K562 (cell line): ENCODE data around the gene SCAMP5. TPM values are rescaled to one million over a fixed set of nuclear protein-coding genes. Genes with fewer than 3 reads are reported as not detected.

Experiments used
- ATAC-seq: fragments of 200-7000 bp; cut with Tn5 transposase; 3 replicates; pipeline ENCODE4 v1.9.1; 2020; ENCODE audit warnings: moderate library complexity
- BruUV-seq: library from RNA; stranded (reverse); fragments of 400-500 nt; replicated peaks from 2 replicates; lab custom pipeline; 2021; lab: Mats Ljungman, UMichigan
- CTCF ChIA-PET: fragments of 300-600 bp; formaldehyde crosslinking; extraction: SDS; loops from one replicate; lab custom pipeline; 2021; ENCODE audit warnings: low intra/inter-chr PET ratio; lab: Yijun Ruan, JAX
- POLR2A ChIA-PET: fragments of 300-600, 350-650 bp; sonication (Branson Sonifier 250); formaldehyde crosslinking; extraction: SDS; loops from one replicate; lab custom pipeline; 2021; ENCODE audit warnings: antibody characterized with exemption, inconsistent platforms; lab: Yijun Ruan, JAX
- DNase-seq, 4 experiments: peaks; one replicate each; pipeline versions ENCODE4 v3.0.0 to v3.0.0-alpha.2; 2011 to 2018; ENCODE audit warnings: low spot score in 3 of 4, mixed read lengths in 3 of 4; ENCODE audit errors: extremely low read depth in 1 of 4
- FAIRE-seq: peaks from 2 replicates; lab custom pipeline; 2011; peaks lifted over from hg19 to GRCh38; lab: Jason Lieb, UNC
- H2AFZ ChIP-seq: 2 replicates; pipeline ENCODE4 v1.6.0; 2011; ENCODE audit warnings: low read depth, low read length, control low read depth, inconsistent platforms
- H3K27ac ChIP-seq: fragments of 200-600 bp; 3 replicates; pipeline ENCODE4 v1.8.0; 2011; ENCODE audit warnings: low read depth, mild to moderate bottlenecking, control low read depth, inconsistent platforms, low read length, moderate library complexity, mixed read lengths; ENCODE audit errors: extremely low read depth
- H3K27me3 ChIP-seq, 2 experiments: fragments of 300-600 bp in 1 of 2; 2 replicates in 1 of 2; 3 replicates in 1 of 2; pipeline versions ENCODE4 v1.6.0 to v1.8.0; 2011; ENCODE audit warnings: inconsistent platforms in 2 of 2, low read length in 2 of 2, mild to moderate bottlenecking in 1 of 2, mixed read lengths in 1 of 2, moderate library complexity in 1 of 2; ENCODE audit not compliant: control insufficient read depth in 2 of 2, insufficient read depth in 2 of 2
- H3K36me3 ChIP-seq: fragments of 300-600 bp; 3 replicates; pipeline ENCODE4 v1.8.0; 2011; ENCODE audit warnings: mild to moderate bottlenecking, low read length, inconsistent platforms; ENCODE audit not compliant: control insufficient read depth, insufficient read depth
- H3K4me1 ChIP-seq, 2 experiments: fragments of 200-600 bp in 1 of 2; replicated peaks in 1 of 2; 2 replicates in 1 of 2; 3 replicates in 1 of 2; pipeline versions ENCODE4 v1.5.1 to v1.8.0; 2011; ENCODE audit warnings: inconsistent platforms in 2 of 2, low read length in 2 of 2, mild to moderate bottlenecking in 1 of 2, mixed read lengths in 1 of 2, moderate library complexity in 1 of 2; ENCODE audit not compliant: control insufficient read depth in 2 of 2, insufficient read depth in 2 of 2
- H3K4me2 ChIP-seq: 2 replicates; pipeline ENCODE4 v1.6.1; 2011; ENCODE audit warnings: low read length, control low read depth, inconsistent platforms, mixed read lengths; ENCODE audit not compliant: insufficient read depth
- H3K4me3 ChIP-seq: fragments of 200-600 bp; sonication (generic), shearing (Covaris generic); 2 replicates; pipeline ENCODE4 v1.5.1; 2016; ENCODE audit warnings: control low read depth, inconsistent platforms
- H3K79me2 ChIP-seq: fragments of 200-600 bp; 3 replicates; pipeline ENCODE4 v1.8.0; 2011; ENCODE audit warnings: low read length, inconsistent platforms; ENCODE audit not compliant: control insufficient read depth, insufficient read depth
- H3K9ac ChIP-seq, 2 experiments: 2 replicates each; pipeline versions ENCODE4 v1.6.0 to v1.6.1; 2011; ENCODE audit warnings: low read depth in 2 of 2, low read length in 2 of 2, control low read depth in 1 of 2, inconsistent platforms in 1 of 2, mild to moderate bottlenecking in 1 of 2, mixed read lengths in 1 of 2; ENCODE audit not compliant: insufficient read depth in 1 of 2
- H3K9me1 ChIP-seq: one replicate; pipeline ENCODE4 v1.6.0; 2011; ENCODE audit warnings: inconsistent platforms, mild to moderate bottlenecking, low read length, moderate library complexity; ENCODE audit not compliant: control insufficient read depth, insufficient read depth
- H3K9me3 ChIP-seq: replicated peaks from 2 replicates; pipeline ENCODE4 v1.5.1; 2011; ENCODE audit warnings: low read depth, low read length, inconsistent platforms; ENCODE audit not compliant: control insufficient read depth, insufficient read depth
- H4K20me1 ChIP-seq: replicated peaks from 2 replicates; pipeline ENCODE4 v1.6.1; 2011; ENCODE audit warnings: low read length, inconsistent platforms, mixed read lengths; ENCODE audit not compliant: control insufficient read depth, insufficient read depth
- HIVEP1 ChIP-seq: fragments of 250-450 bp; sonication (Bioruptor Pico); IDR thresholded peaks from 2 replicates; pipeline ENCODE4 v1.4.0; 2020; ENCODE audit warnings: mild to moderate bottlenecking
- PREB ChIP-seq: sonication (generic); formaldehyde crosslinking; IDR thresholded peaks from 2 replicates; pipeline ENCODE4 v1.8.1; 2023; ENCODE audit warnings: mild to moderate bottlenecking, missing genetic modification reagents
- TEAD4 ChIP-seq, 2 experiments: sonication (generic) in 1 of 2; formaldehyde crosslinking in 1 of 2; IDR thresholded peaks; 2 replicates each; pipeline versions ENCODE4 v1.6.1 to v1.8.0; 2012 to 2022; ENCODE audit warnings: borderline replicate concordance in 1 of 2, inconsistent platforms in 1 of 2, low read length in 1 of 2, mild to moderate bottlenecking in 1 of 2, missing genetic modification reagents in 1 of 2
- YY1 ChIP-seq, 3 experiments: IDR thresholded peaks; 2 replicates each; pipeline ENCODE4 v1.6.1; 2011; ENCODE audit warnings: low read length in 2 of 3, mild to moderate bottlenecking in 2 of 3, moderate library complexity in 2 of 3, borderline replicate concordance in 1 of 3, control low read depth in 1 of 3, low read depth in 1 of 3; ENCODE audit not compliant: insufficient read depth in 3 of 3, insufficient replicate concordance in 2 of 3, control insufficient read depth in 1 of 3, insufficient read length in 1 of 3; ENCODE audit errors: extremely low read depth in 1 of 3
- ZBTB26 ChIP-seq: fragments of 450-650 bp; formaldehyde crosslinking; IDR thresholded peaks from 2 replicates; pipeline ENCODE4 v1.4.0; 2022; ENCODE audit warnings: missing genetic modification characterization
- ZNF184 ChIP-seq: sonication (generic); formaldehyde crosslinking; IDR thresholded peaks from 2 replicates; pipeline ENCODE4 v1.5.0; 2020; ENCODE audit warnings: missing genetic modification reagents
- WGBS: fragments of 100-300 bp; shearing (Covaris generic); methylation state at CpG from one replicate; pipeline ENCODE4 v1.1.6; 2016; ENCODE audit warnings: low coverage, mixed read lengths; ENCODE audit not compliant: insufficient coverage; ENCODE audit errors: missing lambda C conversion rate; 5-methylcytosine and 5-hydroxymethylcytosine counted together
- in situ Hi-C: fragments of 300-500 bp; cut with MboI; formaldehyde crosslinking; loops from 4 replicates; pipeline ENCODE4 v1.15.0; 2018; ENCODE audit warnings: inconsistent platforms, mixed read lengths
- intact Hi-C: fragments of 100-400 bp; cut with micrococcal nuclease; formaldehyde crosslinking; loops from 2 replicates; pipeline ENCODE4 v1.14.2; 2022
- polyA plus RNA-seq, 8 experiments: library from polyadenylated mRNA; depleted of rRNA in 4 of 8; stranded (reverse) in 5 of 8; unstranded in 3 of 8; fragments of >200 nt; fragmentation: Nextera tagmentation in 2 of 8; fragmentation: Illumina TruSeq in 1 of 8; extraction: Ambion mirVana in 2 of 8; extraction: Trizol in 1 of 8; gene quantifications; 2 replicates each; pipeline versions ENCODE4 v1.2.1 to v1.2.3, GENCODE V29; 2011 to 2014; ENCODE audit warnings: inconsistent platforms in 1 of 8, missing spikeins in 1 of 8
- total RNA-seq, 7 experiments: library from RNA; depleted of rRNA in 6 of 7; stranded (reverse); fragments of >200 nt in 6 of 7; fragmentation: Illumina TruSeq in 2 of 7; extraction: Trizol in 2 of 7; gene quantifications; 2 replicates each; pipeline versions ENCODE4 v1.2.1 to v1.2.3, GENCODE V29; 2011 to 2021; ENCODE audit warnings: low replicate concordance in 1 of 7
- TF ChIP-seq, protein P1 (sequence below): fragments of 450-650 bp; IDR thresholded peaks from 2 replicates; pipeline ENCODE4 v1.6.1; 2017; ENCODE audit warnings: mild to moderate bottlenecking, moderate library complexity

The SCAMP5 gene
- total and polyA plus RNA-seq, 9 of the 15 experiments (the other 6 are each of a cell fraction or from before 2014, with no cell fraction given): 0.09 to 0.29 (median 0.19) TPM; not detected in 5

- TF ChIP-seq, protein P1, sequence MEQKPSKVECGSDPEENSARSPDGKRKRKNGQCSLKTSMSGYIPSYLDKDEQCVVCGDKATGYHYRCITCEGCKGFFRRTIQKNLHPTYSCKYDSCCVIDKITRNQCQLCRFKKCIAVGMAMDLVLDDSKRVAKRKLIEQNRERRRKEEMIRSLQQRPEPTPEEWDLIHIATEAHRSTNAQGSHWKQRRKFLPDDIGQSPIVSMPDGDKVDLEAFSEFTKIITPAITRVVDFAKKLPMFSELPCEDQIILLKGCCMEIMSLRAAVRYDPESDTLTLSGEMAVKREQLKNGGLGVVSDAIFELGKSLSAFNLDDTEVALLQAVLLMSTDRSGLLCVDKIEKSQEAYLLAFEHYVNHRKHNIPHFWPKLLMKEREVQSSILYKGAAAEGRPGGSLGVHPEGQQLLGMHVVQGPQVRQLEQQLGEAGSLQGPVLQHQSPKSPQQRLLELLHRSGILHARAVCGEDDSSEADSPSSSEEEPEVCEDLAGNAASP: no peak
- no peak for TF ChIP-seq TEAD4 (IDR thresholded peaks at IDR 0.05; ENCODE audit: low read length)
- no peak for TF ChIP-seq TEAD4 (CRISPR knock-in tag; IDR thresholded peaks at IDR 0.05; ENCODE audit: borderline replicate concordance)
- no peak for TF ChIP-seq HIVEP1
Measured at GRCh38 chr15:75063889-75064288, 68.5 kb downstream of the SCAMP5 start (continued).

DNA sequence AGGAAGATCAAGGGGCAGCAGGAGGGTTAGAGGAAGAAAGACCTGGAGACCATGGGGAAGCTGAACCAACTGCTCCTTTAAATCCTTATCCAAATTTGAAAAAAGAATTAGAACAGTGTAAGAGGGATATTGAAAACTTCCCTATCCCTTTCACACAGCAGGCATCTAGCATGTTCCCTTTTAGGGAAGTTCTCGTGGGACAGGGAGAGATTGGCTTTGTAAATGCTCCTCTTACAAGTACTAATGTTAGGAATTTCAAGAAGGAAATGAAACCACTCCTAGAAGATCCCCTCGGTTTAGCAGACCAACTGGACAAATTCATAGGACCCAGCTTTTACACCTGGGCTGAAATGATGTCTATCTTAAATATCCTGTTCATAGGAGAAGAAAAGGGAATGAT is 69.5 kb downstream of the SCAMP5 start:
- Histone ChIP-seq H2AFZ (no peak overlapping the region), H3K36me3 (no peaks in the 10 kb centered on the region), H4K20me1 (peaks cover 10% of the 10 kb centered on the region), H3K79me2 (no peaks in the 10 kb centered on the region), H3K9me3 (no peaks in the 10 kb centered on the region), H3K9me1 (no peaks in the 10 kb centered on the region), H3K4me3 (no peak overlapping the region), H3K27me3 (0 out of 5 replicates have a peak, but pooled peaks cover 0 to 7% of the 10 kb centered on the region in 2 experiments), H3K27ac (no peak overlapping the region), H3K9ac (no peak overlapping the region), H3K4me1 (peaks cover 6 to 26% of the 10 kb centered on the region in 2 experiments; a peak in 4 of 5 replicates), H3K4me2 (no peak overlapping the region)
- TF ChIP-seq ZNF184 (CRISPR knock-in tag) (no peak), ZBTB26 (CRISPR knock-in tag) (no peak), PREB (CRISPR knock-in tag) (no peak), YY1 (IDR thresholded peaks at IDR 0.05; ENCODE audit: borderline replicate concordance in 1 of 3, control insufficient read depth in 1 of 3, extremely low read depth in 1 of 3, insufficient read depth in 3 of 3, insufficient read length in 1 of 3, insufficient replicate concordance in 2 of 3, low read depth in 1 of 3, low read length in 2 of 3) (no peak)
- intact Hi-C loops (loop anchor here (5.0 kb wide), 1 partner anchor 97 kb away; no protein-coding TSS in a partner anchor), in situ Hi-C loops (no loop called here)
- ChIA-PET CTCF (no interaction called here), POLR2A (interaction anchor here (1.3 kb wide), 1 partner anchor 20 kb away, joined by 5 read pairs; no protein-coding TSS in a partner anchor)
- WGBS: 26% methylated on average over 2 of the region's 2 CpGs
- DNase-seq (no peak), FAIRE-seq (no peak), ATAC-seq (no peak)
- no TSS peak for BruUV-seq
